ENCODE data around the gene ATE1. TPM values are rescaled to one million over a fixed set of nuclear protein-coding genes. Genes with fewer than 3 reads are reported as not detected.

ATE1 gene
- total and polyA plus RNA-seq, 10 of the 15 experiments (the other 5 are each of a cell fraction or from before 2014, with no cell fraction given): 4.3 to 22.7 (median 15.9) TPM

- H3K36me3 ChIP-seq (ENCODE audit: control insufficient read depth in 2 of 2, insufficient read depth in 2 of 2, low read length in 1 of 2): no peaks in the 10 kb centered on the region
- no TSS peak for BruUV-seq (replicated peaks)
- H3K4me1 ChIP-seq (ENCODE audit: control insufficient read depth, insufficient read depth, low read length): no peaks in the 10 kb centered on the region
- H3K79me2 ChIP-seq (ENCODE audit: control insufficient read depth, insufficient read depth, low read length): no peaks in the 10 kb centered on the region
- ChIA-PET SMC1A (ENCODE audit: uncharacterized antibody, unreplicated experiment) (interaction anchor here (1.2 kb wide), 1 partner anchor 12 kb away, joined by 3 read pairs; no protein-coding TSS in a partner anchor), POLR2A (no interaction called here), CTCF (interaction anchor here (2.5 to 5.5 kb wide), 2 partner anchors 12 to 88 kb away, joined by 8 to 29 read pairs; no protein-coding TSS in a partner anchor), RAD21 (ENCODE audit: unreplicated experiment) (no interaction called here)
- no peak overlapping the region for H2AFZ ChIP-seq (ENCODE audit: control insufficient read depth, low read depth, low read length)
- H3K4me3 ChIP-seq: no peak overlapping the region
- no peaks in the 10 kb centered on the region for H3K9me3 ChIP-seq (replicated peaks; ENCODE audit: control insufficient read depth, insufficient read depth, low read length)
- H3K27me3 ChIP-seq (replicated peaks in 1 of 2; ENCODE audit: control insufficient read depth in 2 of 2, insufficient read depth in 2 of 2, low read length in 1 of 2): no peaks in the 10 kb centered on the region
- H3K9ac ChIP-seq (ENCODE audit: control insufficient read depth, insufficient read depth, low read length): no peak overlapping the region
- intact Hi-C loops (cut with micrococcal nuclease; ENCODE audit: unreplicated experiment) (no loop called here), in situ Hi-C loops (cut with MboI) (no loop called here)
- no peaks in the 10 kb centered on the region for H4K20me1 ChIP-seq (ENCODE audit: control insufficient read depth, insufficient read depth)
- no peak for TF ChIP-seq POLR2AphosphoS2 (IDR thresholded peaks at IDR 0.05; ENCODE audit: low read depth, low read length)
- ATAC-seq: no peak
- no peak for DNase-seq (ENCODE audit: low read depth, low spot score)
- H3K27ac ChIP-seq (ENCODE audit: control insufficient read depth, insufficient read depth): no peak overlapping the region
- no peak overlapping the region for H3K4me2 ChIP-seq (ENCODE audit: control insufficient read depth, insufficient read depth)
- 75% methylated on average over 4 of the region's 4 CpGs for WGBS (ENCODE audit: insufficient coverage, insufficient replicate concordance, low lambda C conversion rate, missing lambda C conversion rate)
- no peak for FAIRE-seq
Observed at GRCh38 chr10:121812031-121812430, 115.8 kb downstream of the ATE1 start.

GRCh38 chr10:121811386-121811785, 116.4 kb downstream of the ATE1 start:
- no peaks in the 10 kb centered on the region for H3K4me1 ChIP-seq (ENCODE audit: control insufficient read depth, insufficient read depth, low read length)
- no TSS peak for BruUV-seq (replicated peaks)
- DNase-seq (ENCODE audit: low read depth, low spot score): no peak
- WGBS (ENCODE audit: insufficient coverage, insufficient replicate concordance, low lambda C conversion rate, missing lambda C conversion rate): 94% methylated on average over 2 of the region's 2 CpGs
- H3K4me2 ChIP-seq (ENCODE audit: control insufficient read depth, insufficient read depth): no peak overlapping the region
- ATAC-seq: no peak
- no peaks in the 10 kb centered on the region for H3K36me3 ChIP-seq (ENCODE audit: control insufficient read depth in 2 of 2, insufficient read depth in 2 of 2, low read length in 1 of 2)
- intact Hi-C loops (cut with micrococcal nuclease; ENCODE audit: unreplicated experiment): no loop called here
- ChIA-PET CTCF (interaction anchor here (2.5 to 5.5 kb wide), 2 partner anchors 13 to 89 kb away, joined by 8 to 29 read pairs; no protein-coding TSS in a partner anchor), SMC1A (ENCODE audit: uncharacterized antibody, unreplicated experiment) (no interaction called here), POLR2A (interaction anchor here (0.6 kb wide), 1 partner anchor 1599 kb away, joined by 4 read pairs; no protein-coding TSS in a partner anchor), RAD21 (ENCODE audit: unreplicated experiment) (no interaction called here)
- FAIRE-seq: no peak
- no peaks in the 10 kb centered on the region for H4K20me1 ChIP-seq (ENCODE audit: control insufficient read depth, insufficient read depth)
- no peaks in the 10 kb centered on the region for H3K9me3 ChIP-seq (replicated peaks; ENCODE audit: control insufficient read depth, insufficient read depth, low read length)
- no peak overlapping the region for H3K27ac ChIP-seq (ENCODE audit: control insufficient read depth, insufficient read depth)
- H3K9ac ChIP-seq (ENCODE audit: control insufficient read depth, insufficient read depth, low read length): no peak overlapping the region
- in situ Hi-C loops (cut with MboI): no loop called here
- TF ChIP-seq SMARCA5 (IDR thresholded peaks at IDR 0.05) (no peak), USF1 (IDR thresholded peaks at IDR 0.05; ENCODE audit: borderline replicate concordance, extremely low read length, insufficient read depth, low read depth, low read length) (no peak), JUND (IDR thresholded peaks at IDR 0.05; ENCODE audit: low read depth, low read length) (no peak), CBX3 (IDR thresholded peaks at IDR 0.05; ENCODE audit: borderline replicate concordance, low read depth) (no peak), SMC3 (IDR thresholded peaks at IDR 0.05; ENCODE audit: borderline replicate concordance, low read length) (no peak), NR2F1 (conservative IDR thresholded peaks at IDR 0.05) (no peak), EP300 (IDR thresholded peaks at IDR 0.05; ENCODE audit: borderline replicate concordance in 1 of 2, control insufficient read depth in 1 of 2, low read depth in 2 of 2, low read length in 2 of 2) (no peak), TBL1XR1 (IDR thresholded peaks at IDR 0.05; ENCODE audit: low read depth, low read length) (no peak), NFXL1 (IDR thresholded peaks at IDR 0.05; ENCODE audit: borderline replicate concordance) (no peak), CEBPZ (IDR thresholded peaks at IDR 0.05; ENCODE audit: low read depth, low read length) (no peak)
- no peak overlapping the region for H2AFZ ChIP-seq (ENCODE audit: control insufficient read depth, low read depth, low read length)
- H3K4me3 ChIP-seq: no peak overlapping the region
- H3K27me3 ChIP-seq (replicated peaks in 1 of 2; ENCODE audit: control insufficient read depth in 2 of 2, insufficient read depth in 2 of 2, low read length in 1 of 2): no peaks in the 10 kb centered on the region
- H3K79me2 ChIP-seq (ENCODE audit: control insufficient read depth, insufficient read depth, low read length): no peaks in the 10 kb centered on the region

Data from GM12878 (cell line).